K562 (cell line): ENCODE results near the gene YIPF1. TPM values are rescaled to one million over a fixed set of nuclear protein-coding genes. Genes with fewer than 3 reads are reported as not detected.

Experiments
- ARID2 ChIP-seq: fragments of 450-650 bp; IDR thresholded peaks from 2 replicates; pipeline ENCODE4 v1.6.1; 2017; ENCODE audit warnings: antibody characterized with exemption, mild to moderate bottlenecking
- BACH1 ChIP-seq: fragments of 200-800 bp; sonication (Bioruptor generic); IDR thresholded peaks from 2 replicates; pipeline ENCODE4 v1.6.1; 2016; ENCODE audit warnings: missing genetic modification characterization, missing compliant biosample characterization
- CHD4 ChIP-seq: fragments of 200-600 bp; sonication (generic); IDR thresholded peaks from 3 replicates; pipeline ENCODE4 v1.6.1; 2012; ENCODE audit warnings: low read depth, mild to moderate bottlenecking, mixed read lengths, low read length, inconsistent platforms; ENCODE audit not compliant: insufficient read depth, insufficient replicate concordance, poor library complexity, severe bottlenecking
- E2F1 ChIP-seq: sonication (generic); formaldehyde crosslinking; IDR thresholded peaks from 2 replicates; pipeline ENCODE4 v1.8.1; 2023; ENCODE audit warnings: mild to moderate bottlenecking, missing genetic modification reagents, moderate library complexity
- HMGN3 ChIP-seq: IDR thresholded peaks from 2 replicates; pipeline ENCODE4 v1.6.1; 2011; ENCODE audit warnings: borderline replicate concordance, low read depth, mild to moderate bottlenecking, mixed read lengths, low read length; ENCODE audit not compliant: insufficient read length; ENCODE audit errors: extremely low read depth
- MEF2A ChIP-seq: IDR thresholded peaks from 2 replicates; pipeline ENCODE4 v1.6.1; 2011; ENCODE audit warnings: low read depth, mild to moderate bottlenecking, low read length, moderate library complexity; ENCODE audit not compliant: control insufficient read depth
- NR2F6 ChIP-seq: fragments of 450-650 bp; formaldehyde crosslinking; IDR thresholded peaks from 2 replicates; pipeline ENCODE4 v1.4.0; 2020; ENCODE audit warnings: mild to moderate bottlenecking
- RBM15 ChIP-seq: fragments of 200-400 bp; formaldehyde crosslinking; IDR thresholded peaks from 2 replicates; pipeline ENCODE4 v1.6.1; 2018; ENCODE audit warnings: mild to moderate bottlenecking, low read length, moderate library complexity; ENCODE audit not compliant: insufficient read depth
- RBM39 ChIP-seq: fragments of 200-400 bp; formaldehyde crosslinking; optimal IDR thresholded peaks from 2 replicates; pipeline ENCODE3; 2018; ENCODE audit warnings: low read depth, low read length
- RCOR1 ChIP-seq, 2 experiments: IDR thresholded peaks; 2 replicates each; pipeline ENCODE4 v1.6.1; 2012; ENCODE audit warnings: low read depth in 2 of 2, low read length in 2 of 2, borderline replicate concordance in 1 of 2, improper control_type of control experiment in 1 of 2
- SMARCB1 ChIP-seq: IDR thresholded peaks from 2 replicates; pipeline ENCODE4 v1.6.1; 2011; ENCODE audit warnings: improper control_type of control experiment, low read depth; ENCODE audit not compliant: insufficient read length
- SNAPC5 ChIP-seq: fragments of 250-450 bp; sonication (Bioruptor Pico); IDR thresholded peaks from 2 replicates; pipeline ENCODE4 v1.8.0; 2021; ENCODE audit warnings: moderate library complexity, mild to moderate bottlenecking, inconsistent platforms
- SNRNP70 ChIP-seq: fragments of 200-400 bp; formaldehyde crosslinking; optimal IDR thresholded peaks from 2 replicates; pipeline ENCODE3; 2017; ENCODE audit warnings: low read depth, low read length
- TRIM28 ChIP-seq: fragments of 450-650 bp; IDR thresholded peaks from 2 replicates; pipeline ENCODE4 v1.6.1; 2017
- ZBTB7A ChIP-seq: IDR thresholded peaks from 2 replicates; pipeline ENCODE4 v1.6.1; 2011; ENCODE audit warnings: low read depth, mild to moderate bottlenecking, low read length, moderate library complexity, borderline replicate concordance; ENCODE audit not compliant: control insufficient read depth
- ZHX1 ChIP-seq: fragments of 150-350 bp; conservative IDR thresholded peaks from 2 replicates; pipeline ENCODE4 v1.6.1; 2014; ENCODE audit warnings: low read length
- ZNF143 ChIP-seq: sonication (generic); formaldehyde crosslinking; IDR thresholded peaks from 2 replicates; pipeline ENCODE4 v1.9.0; 2022; ENCODE audit warnings: mild to moderate bottlenecking, missing genetic modification reagents
- ZNF316 ChIP-seq: fragments of 450-650 bp; IDR thresholded peaks from 2 replicates; pipeline ENCODE4 v1.6.1; 2016
- ZNF586 ChIP-seq: fragments of 450-650 bp; formaldehyde crosslinking; conservative IDR thresholded peaks from 2 replicates; pipeline ENCODE4 v1.4.0; 2020; ENCODE audit warnings: mild to moderate bottlenecking, moderate library complexity
- ZNF668 ChIP-seq: fragments of 250-450 bp; sonication (Bioruptor Pico); IDR thresholded peaks from 2 replicates; pipeline ENCODE4 v1.8.0; 2022; ENCODE audit warnings: mild to moderate bottlenecking, inconsistent platforms
- polyA plus RNA-seq, 8 experiments: library from polyadenylated mRNA; depleted of rRNA in 4 of 8; stranded (reverse) in 5 of 8; unstranded in 3 of 8; fragments of >200 nt; fragmentation: Nextera tagmentation in 2 of 8; fragmentation: Illumina TruSeq in 1 of 8; extraction: Ambion mirVana in 2 of 8; extraction: Trizol in 1 of 8; gene quantifications; 2 replicates each; pipeline versions ENCODE4 v1.2.1 to v1.2.3, GENCODE V29; 2011 to 2014; ENCODE audit warnings: inconsistent platforms in 1 of 8, missing spikeins in 1 of 8
- total RNA-seq, 7 experiments: library from RNA; depleted of rRNA in 6 of 7; stranded (reverse); fragments of >200 nt in 6 of 7; fragmentation: Illumina TruSeq in 2 of 7; extraction: Trizol in 2 of 7; gene quantifications; 2 replicates each; pipeline versions ENCODE4 v1.2.1 to v1.2.3, GENCODE V29; 2011 to 2021; ENCODE audit warnings: low replicate concordance in 1 of 7
- TF ChIP-seq, protein P1 (sequence below): fragments of 250-450 bp; sonication (Bioruptor Pico); IDR thresholded peaks from 2 replicates; pipeline ENCODE4 v1.8.0; 2022; ENCODE audit warnings: moderate library complexity, mild to moderate bottlenecking, inconsistent platforms
- TF ChIP-seq, protein P2 (sequence below): fragments of 450-650 bp; formaldehyde crosslinking; IDR thresholded peaks from 2 replicates; pipeline ENCODE4 v1.4.0; 2020; ENCODE audit warnings: mild to moderate bottlenecking, mixed read lengths

The YIPF1 gene
- total and polyA plus RNA-seq, 9 of the 15 experiments (the other 6 are each of a cell fraction or from before 2014, with no cell fraction given), result 11.5 to 37.5 (median 19.2) TPM

DNA sequence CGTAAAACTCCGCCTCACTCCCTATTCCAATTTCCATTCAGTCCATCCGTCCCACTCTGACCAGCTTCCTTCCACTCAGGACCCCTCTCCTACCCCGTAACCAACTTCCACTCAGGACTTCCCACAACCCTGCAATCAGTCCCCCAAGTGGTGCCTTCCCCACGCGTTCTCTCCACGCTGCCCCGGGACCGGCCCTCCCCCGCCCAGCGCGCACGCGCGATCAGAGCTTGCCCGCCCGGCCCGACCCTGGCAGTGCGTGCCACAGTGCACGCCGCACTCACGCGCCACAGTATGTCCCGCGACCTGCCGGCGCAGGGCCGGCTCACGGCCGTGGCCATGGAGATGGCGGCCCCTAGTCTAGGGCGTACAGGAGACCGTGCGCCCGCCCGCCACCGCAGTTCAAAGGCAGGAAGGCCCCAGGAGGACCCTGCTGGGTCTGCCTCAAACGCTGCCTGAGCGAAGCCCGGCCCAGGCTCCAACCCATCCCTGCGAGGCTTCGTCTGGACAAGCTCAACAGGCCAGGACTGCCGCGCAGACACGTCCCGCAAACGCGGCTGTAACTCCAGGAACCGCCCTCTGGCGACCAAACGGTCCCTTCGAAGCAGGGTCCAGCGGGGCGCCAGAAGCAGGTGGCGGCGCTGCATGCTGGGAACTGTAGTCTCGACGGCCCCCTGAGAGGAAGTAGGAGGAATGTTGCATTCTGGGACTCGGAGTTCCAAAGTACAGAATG lies 51.5 kb downstream of the YIPF1 start, which contains the start of gene NDC1 (continued):
- peak; percentile 100 for TF ChIP-seq ZNF143 (CRISPR knock-in tag)
- no peak; the same call in 1 of the 2 replicates for TF ChIP-seq BACH1 (tag)
- peak; percentile 97 for TF ChIP-seq E2F1 (CRISPR knock-in tag)
- TF ChIP-seq RBM39, result peak; percentile 63
- no peak for TF ChIP-seq ZNF586 (CRISPR knock-in tag)
- TF ChIP-seq, protein P1, sequence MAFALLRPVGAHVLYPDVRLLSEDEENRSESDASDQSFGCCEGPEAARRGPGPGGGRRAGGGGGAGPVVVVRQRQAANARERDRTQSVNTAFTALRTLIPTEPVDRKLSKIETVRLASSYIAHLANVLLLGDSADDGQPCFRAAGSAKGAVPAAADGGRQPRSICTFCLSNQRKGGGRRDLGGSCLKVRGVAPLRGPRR (CRISPR knock-in tag), result no peak
- TF ChIP-seq HMGN3, result no peak
- TF ChIP-seq ARID2, result no peak
- TF ChIP-seq RBM15, result no peak
- TF ChIP-seq CHD4, result no peak
- TF ChIP-seq ZHX1, result no peak
- TF ChIP-seq ZNF668 (CRISPR knock-in tag), result no peak
- peak; percentile 72; the same call in 1 of the 2 replicates for TF ChIP-seq TRIM28
- no peak for TF ChIP-seq SNRNP70
- TF ChIP-seq, protein P2, sequence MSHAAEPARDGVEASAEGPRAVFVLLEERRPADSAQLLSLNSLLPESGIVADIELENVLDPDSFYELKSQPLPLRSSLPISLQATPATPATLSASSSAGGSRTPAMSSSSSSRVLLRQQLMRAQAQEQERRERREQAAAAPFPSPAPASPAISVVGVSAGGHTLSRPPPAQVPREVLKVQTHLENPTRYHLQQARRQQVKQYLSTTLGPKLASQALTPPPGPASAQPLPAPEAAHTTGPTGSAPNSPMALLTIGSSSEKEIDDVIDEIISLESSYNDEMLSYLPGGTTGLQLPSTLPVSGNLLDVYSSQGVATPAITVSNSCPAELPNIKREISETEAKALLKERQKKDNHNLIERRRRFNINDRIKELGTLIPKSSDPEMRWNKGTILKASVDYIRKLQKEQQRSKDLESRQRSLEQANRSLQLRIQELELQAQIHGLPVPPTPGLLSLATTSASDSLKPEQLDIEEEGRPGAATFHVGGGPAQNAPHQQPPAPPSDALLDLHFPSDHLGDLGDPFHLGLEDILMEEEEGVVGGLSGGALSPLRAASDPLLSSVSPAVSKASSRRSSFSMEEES, result no peak
- no peak for TF ChIP-seq ZNF316
- TF ChIP-seq RCOR1 (IDR thresholded peaks at IDR 0.05; ENCODE audit: borderline replicate concordance in 1 of 2, low read depth in 2 of 2, low read length in 2 of 2), result peak; percentile 23 to 77
- TF ChIP-seq MEF2A, result no peak
- TF ChIP-seq ZBTB7A, result peak; percentile 89; the same call in 1 of the 2 replicates
- no peak for TF ChIP-seq NR2F6
- TF ChIP-seq SMARCB1, result no peak
- TF ChIP-seq SNAPC5 (CRISPR knock-in tag), result no peak
